Activated CD4-positive, alpha-beta T cell treated with anti-CD3 and anti-CD28 coated beads, Interleukin-2, amount 50 U/mL, for 16 hours (primary cell): Measurements from ENCODE around the gene C1QTNF6.

Experiments
- DNase-seq: peaks from one replicate; pipeline ENCODE4 v3.0.0-alpha.2; 2020

The C1QTNF6 gene

DNA sequence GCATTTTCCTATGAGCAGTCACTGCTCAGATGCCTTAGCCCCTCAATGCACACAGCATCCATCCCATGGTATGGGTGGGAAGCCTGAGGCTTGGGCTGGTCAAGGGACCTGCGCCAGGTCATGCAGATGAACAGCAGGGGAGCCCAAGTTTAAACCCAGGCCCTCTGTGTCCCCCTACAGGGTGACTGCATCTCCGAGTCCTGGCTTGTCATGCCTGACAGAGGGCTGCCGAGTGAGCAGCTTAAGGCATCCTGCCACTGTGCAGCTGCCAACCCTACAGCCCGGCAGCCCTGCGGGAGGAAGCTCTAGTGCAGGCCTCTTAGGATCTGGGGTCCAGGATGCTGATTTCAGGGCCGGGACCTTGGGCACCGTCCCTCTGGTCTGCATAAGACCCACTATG lies 48.3 kb downstream of the C1QTNF6 start:
- DNase-seq, result no peak

DNA sequence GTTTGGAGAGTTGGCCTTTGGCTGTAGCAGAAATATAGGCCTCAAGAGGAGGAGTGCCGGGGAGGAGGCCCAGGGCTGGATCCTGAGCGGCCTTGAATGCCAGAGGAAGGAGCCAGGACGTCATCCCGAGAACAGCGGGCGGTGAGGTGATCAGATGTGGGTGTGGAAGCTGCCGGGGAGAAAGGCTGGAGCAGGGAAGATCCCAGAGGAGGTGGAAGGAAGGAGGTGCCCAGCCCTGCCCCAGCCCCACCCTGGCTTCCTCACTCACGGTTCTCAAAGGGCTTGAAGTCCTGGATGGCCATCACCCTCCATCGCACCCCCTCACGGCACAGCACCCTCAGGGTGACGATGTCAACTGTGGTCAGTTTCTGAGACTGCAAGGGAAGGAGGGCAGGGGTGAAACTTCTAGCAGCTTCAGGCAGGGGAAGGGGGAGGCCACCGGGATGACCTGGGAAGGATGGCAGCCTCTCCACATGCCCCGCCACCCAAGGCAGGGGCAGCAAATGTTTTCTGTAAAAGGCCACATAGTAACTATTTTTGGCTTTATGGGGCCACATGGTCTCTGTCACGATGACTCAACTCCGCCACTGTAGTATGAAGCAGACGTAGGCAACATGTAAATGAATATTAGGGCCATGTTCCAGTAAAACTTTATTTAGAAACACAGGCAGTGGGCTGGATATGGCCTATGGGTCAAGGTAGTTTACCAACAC lies 49.0 kb downstream of the C1QTNF6 start:
- no peak for DNase-seq

DNA sequence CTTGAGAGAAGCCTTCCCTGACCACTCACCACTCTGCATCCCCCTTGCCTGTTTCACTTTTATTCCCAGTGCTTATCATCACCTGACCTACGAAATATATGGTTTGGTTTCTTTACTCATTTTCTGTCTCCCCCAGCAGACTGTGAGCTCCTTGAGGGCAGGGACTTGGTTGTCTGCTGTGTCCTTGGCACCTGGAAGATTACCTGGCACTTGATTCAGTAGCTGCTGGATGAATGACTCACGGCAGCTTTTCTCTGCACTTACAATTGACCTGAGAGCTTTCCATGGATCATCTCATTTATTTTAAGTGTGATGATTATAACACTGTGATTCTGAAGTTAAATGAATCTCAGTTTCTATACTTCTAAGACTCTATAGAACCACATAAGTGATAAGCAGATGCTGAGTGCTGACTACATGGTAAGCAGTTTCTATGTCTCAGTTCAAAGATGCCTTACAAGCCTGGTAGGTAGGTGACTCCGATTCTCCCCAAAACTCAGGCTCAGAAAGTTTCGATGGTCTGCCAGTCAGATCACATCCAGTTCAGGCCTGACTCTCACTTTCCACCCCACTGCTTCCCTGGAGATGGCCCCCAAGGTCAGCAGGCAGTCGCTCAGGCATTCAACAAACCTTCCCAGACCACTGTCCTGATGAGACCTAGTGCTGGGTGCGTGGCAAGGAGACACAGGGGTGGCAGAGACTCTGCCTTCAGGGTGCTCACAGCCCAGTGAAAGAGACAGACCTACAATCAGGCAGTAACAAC lies 50.0 kb downstream of the C1QTNF6 start:
- DNase-seq, result no peak

DNA sequence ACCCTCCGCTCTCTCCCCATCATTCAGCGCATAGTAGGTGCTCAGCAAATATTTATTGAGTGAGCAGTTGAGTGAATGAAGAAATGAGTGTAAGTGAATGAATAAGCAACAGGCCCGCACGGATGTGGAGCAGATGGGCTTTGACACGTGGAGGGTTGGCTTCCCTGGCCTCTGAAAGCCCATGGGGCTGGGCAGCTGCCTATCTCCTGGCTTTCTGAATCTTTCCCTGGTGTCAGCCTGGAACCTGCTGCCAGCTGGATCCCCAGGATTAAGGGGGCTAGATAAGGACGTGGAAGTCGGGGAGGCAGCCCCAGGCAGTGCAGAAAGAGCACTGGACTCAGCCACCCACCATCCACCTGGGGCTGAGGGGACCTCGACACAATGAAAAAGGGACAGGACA lies 50.9 kb downstream of the C1QTNF6 start:
- DNase-seq, result no peak

DNA sequence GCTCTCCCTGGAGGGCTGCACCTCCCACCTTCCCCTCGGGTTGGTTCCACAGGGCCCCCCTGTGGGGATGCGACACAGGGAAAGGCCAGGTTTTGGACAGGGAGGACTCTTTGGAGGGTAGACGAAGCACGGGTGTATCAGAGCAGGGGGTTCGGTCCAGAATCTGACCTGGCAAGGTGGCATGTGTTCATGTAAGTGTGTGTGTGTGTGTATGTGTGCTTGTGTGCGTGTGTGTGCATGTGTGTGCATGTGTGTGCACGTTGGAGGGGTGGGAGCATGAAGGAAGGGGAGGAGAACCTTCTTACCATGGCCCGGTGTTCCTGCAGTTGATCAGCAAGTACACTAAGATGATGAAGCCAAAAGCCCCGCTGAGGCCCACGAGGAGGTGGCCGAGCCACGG lies 53.0 kb downstream of the C1QTNF6 start:
- DNase-seq, result no peak

DNA sequence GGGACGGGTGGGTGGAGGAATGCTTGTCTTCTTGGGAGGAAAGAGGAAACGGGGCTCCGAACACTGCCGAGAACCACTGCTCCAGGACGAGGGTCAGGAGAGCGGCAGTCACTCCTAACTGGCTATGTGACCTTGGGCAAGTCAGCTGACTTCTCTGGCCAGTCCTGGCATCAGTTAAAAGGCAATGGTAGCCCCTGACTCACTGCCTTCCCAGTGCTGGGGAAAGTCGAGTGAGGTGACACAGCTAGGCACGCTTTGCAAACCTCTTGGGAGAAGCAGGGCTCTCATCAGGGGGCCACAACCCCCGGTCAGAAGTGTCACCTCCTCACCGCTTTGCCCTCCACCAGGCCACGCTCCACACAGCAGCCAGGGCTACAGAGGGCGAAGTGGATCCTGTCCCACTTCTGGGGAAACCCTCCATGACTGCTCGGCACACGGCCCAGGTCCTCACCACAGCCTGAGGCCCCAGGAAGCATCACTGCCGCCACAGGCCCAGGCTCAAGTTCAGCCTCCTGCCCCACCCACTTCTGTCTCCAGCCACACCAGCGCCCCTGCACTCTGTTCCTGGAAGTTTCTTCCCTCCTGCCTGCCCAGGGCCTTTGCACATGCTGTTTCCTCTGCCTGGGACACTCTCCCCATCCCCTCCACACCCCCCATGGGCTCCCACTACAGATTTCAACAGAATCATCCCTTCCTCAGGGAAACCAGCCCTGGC lies 54.6 kb downstream of the C1QTNF6 start:
- DNase-seq, result no peak

DNA sequence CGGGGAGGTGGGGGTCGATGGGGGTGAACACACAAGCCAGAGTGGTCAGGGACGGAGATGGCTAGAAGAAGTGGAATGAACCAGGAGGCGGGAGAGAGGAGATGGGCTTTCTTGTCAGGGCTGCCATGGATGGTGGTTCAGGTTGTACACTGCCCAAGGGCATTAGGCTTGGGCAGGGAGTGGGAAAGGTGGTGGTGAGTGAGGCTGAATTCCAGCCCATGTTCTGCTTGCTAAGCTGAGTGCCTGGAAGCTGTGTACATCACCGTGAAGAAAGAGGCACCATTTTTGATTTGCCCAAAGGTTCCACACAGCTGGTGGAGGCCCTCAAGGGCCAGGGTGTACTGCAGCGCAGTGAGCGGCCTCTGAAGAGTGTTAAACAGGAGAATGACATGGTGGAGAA lies 55.3 kb downstream of the C1QTNF6 start:
- DNase-seq, result no peak
